NCI-H1694 treated with DMSO at 0.1 percent for 48 hours (cell line): ENCODE measurements around the gene TEX22.
A peak's percentile ranks its signal among the peaks of the same experiment; 100 is the strongest.

Experiments
- DNase-seq: peaks from one replicate; lab custom pipeline; 2025; lab: John Stamatoyannopoulos, UW

The TEX22 gene

DNA sequence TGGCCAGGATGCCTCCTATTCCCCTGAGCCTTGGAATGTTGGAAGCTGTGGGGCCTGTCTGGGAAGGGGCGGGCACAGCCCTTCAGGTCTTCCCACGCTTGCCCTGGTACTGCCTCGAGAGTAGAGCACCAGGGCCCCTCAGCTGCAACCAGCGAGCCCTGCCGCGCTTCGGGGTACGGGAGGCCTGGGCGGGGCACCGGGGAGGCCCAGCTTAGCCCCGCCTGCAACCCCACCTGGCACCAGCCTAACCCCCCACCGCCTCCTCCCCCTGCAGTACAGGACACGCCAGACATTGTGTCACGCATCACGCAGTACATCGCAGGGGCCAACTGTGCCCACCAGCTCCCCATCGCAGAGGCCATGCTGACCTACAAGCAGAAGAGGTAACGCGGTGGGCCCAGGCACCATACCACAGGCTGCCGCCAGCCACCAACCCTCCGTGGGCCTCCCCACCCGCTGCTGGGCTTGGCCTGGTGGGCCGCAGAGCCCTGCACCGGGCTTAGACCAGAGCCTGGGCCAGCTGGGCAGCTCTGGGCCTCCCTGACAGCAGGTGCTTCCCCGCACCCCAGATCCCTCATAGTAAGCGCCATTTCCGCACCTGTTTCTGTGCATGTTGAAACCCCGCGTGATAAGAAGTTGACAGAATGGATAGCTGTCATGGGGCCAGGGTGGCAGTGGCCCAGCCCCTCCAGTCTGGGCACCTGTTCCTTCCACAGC lies 13.6 kb upstream of the TEX22 start:
- no peak for DNase-seq

DNA sequence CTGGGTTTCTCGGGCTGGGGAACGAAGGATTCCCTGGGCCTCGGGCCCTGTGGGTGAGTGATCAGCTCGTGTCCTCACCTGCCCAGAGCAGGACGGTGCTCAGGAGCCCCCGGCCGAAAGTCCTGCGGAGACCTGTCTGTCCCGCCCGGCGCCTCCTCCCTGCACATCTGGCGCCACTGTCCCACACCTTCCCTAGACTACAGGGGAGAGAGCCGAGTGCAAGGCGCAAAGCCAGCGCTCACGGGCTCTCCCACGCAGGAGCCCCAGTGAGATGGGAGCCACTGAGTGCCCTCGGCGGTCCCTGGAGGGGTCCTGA lies 13.1 kb upstream of the TEX22 start:
- no peak for DNase-seq

DNA sequence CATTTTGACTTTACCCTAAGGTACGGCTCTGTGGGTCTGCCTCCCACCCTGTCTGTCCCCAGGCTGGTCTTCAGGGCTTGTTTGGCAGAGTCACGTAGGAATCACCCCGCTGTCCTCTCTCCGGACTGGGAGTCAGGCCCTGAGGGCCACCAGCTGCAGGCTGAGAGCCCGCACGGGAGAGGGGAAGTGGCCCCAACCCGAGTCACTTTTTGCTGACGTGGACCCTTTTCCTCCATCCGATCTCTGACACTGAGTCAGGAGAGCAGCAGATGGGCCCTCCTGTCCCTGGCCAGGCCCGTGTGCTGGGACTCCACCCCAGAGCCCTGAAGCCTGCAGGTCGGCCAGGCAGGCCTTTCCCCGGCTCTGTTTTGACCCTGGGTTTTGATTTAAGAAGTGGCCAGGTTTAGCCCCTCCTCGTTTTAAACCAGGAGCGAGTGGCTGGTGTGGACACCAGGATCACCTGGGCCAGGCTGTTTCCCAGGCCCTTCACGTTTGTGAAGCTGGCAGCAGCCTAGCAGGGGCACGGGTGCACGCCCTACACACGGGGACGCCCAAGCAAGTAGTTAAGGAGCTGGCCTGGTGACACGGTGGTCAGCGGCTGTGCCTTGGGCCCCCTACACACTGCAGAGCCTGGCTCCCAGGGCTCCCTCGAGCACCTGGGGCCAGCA lies 12.5 kb upstream of the TEX22 start:
- DNase-seq = no peak

DNA sequence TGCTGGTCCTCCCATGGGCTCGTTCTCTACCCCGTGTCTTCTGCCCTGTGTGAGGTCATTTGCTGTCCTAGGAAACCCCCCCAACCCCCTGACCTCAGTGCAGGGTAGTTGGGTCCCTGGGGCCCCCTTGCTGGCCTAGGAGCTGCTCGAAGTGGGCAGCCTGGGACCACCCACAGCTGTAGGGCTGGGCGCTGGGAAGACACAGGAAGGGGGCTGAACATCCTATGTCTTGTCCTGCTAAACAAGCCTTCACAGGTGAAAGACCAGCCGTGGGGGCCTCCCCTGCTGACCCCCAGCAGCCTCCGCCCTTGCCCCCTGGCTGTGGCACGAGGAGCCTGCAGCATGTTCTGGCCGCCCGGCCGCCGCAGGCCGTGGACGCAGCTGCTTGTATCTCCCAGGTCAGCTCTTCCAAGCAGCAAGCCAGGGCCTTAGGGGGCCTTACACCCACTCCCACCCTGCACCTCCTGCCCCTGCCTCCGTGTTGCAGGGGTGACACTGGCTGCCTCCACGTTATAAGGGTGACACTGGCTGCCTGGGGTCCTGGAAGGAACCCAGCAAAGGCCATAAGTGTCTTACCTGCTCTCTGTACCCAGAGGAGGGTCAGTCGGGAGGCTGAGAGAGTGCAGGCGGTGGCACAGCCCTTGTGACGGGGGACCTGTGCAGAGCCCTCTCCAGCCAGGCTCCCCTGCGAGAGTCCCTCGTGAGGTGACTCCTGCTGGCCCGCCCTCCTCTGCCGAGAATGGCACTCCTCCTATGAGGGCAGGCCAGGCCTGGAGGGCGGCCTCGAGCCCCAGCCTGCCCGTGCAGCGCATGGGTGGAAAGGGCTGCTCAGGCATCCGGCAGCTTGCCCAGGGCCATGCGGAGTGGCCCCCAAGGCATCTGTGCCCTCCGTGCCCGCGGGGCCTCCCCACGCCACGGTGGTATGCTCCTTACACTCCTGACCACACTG lies 11.5 kb upstream of the TEX22 start:
- no peak for DNase-seq

DNA sequence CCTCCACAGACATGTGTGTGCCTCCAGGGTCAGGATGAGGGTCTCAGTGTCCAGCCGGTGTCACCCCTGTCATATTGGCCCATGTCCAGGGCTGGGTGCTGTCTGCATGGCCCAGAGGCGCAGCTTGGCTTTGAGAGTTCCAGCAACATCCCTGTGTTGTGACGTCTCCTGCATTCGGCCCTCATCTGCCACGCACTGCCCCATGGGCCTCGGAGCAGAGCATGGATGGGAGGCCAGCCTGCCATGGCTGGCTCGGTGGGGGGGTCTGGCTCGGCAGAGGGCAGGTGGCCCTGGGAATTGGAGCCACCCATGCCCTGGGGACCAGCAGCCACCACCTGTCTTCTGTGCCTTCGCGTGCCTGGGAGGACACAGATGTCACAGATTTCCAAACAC lies 10.8 kb upstream of the TEX22 start:
- DNase-seq = no peak

DNA sequence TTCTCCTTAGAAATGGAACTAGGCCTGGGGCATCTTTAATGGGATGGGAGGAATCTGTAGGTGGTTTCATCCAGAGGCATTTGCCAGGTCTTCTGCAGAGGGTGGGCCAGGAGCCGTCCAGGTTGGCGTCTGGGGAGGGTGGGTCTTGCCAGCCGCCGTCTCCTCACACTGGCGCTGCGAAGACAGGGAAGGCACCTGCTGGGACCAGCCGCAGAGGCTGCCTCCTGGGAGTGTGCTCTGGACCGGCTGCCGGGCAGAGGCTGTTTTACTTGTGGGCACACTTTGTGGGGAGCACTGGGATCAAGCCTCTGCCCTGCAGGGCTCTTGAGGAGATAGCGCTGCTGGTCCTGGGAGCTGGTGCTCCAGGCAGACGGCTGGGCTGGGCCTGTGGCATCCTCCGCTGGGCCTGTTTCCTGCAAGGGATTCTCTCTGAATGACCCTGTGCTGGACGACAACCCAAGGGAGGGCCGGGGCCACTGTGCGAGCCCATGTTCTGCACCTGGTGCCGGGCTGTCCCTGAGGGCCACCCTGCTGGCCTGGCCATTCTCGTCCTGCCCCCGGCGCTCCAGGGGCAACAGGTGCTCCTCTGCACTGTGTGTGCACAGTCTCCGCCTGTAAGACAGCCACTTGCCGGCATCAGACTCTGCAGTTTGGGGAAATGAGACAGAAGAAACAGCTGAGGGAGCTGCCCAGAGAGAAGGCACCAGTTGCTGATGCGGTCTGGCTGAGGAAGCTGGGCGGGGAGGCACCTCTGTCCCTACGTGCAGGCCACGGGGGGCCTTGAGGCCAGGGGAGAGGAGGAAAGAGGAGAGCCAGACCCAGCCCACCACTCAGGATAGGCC lies 10.0 kb upstream of the TEX22 start:
- DNase-seq = no peak

DNA sequence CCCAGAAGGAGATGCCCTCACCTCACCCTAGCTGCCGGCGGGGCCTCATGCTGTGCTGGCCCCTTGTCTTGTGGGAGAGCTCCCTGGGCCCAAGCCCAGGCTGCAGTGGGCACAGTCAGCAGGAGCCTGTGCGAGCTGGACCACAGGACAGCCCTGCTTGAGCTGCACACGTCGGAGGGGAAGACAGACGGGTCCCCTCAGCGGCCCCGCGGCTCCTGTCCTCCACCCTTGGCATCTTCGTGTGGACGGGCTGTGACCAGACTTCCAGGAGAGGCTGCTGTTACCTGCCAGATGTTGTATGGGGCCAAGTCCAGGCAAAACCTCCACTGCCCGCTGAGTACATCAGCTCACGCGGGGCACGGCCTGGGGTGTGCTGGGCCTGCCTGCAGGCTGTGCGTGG lies 9.4 kb upstream of the TEX22 start:
- DNase-seq = no peak

DNA sequence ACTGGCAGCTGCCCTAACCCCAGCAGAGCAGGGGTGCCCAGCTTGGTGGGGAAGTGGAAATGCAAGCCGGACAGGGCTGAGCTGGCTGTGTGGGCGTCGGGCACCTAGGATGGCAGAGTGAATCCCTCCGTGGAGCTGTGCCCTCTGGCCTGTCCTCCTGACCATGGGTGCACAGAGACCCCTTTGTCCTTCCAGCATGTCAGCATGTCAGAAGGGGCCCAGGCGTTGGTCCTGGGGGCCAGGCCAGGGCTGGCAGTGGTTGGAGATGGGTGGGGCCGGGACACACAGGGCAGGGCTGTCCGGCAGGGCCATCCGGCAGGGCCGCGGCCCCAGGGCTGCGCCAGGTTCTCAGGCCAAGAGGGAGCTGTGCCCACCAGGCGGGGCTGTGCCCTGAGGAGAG lies 8.8 kb upstream of the TEX22 start:
- no peak for DNase-seq

DNA sequence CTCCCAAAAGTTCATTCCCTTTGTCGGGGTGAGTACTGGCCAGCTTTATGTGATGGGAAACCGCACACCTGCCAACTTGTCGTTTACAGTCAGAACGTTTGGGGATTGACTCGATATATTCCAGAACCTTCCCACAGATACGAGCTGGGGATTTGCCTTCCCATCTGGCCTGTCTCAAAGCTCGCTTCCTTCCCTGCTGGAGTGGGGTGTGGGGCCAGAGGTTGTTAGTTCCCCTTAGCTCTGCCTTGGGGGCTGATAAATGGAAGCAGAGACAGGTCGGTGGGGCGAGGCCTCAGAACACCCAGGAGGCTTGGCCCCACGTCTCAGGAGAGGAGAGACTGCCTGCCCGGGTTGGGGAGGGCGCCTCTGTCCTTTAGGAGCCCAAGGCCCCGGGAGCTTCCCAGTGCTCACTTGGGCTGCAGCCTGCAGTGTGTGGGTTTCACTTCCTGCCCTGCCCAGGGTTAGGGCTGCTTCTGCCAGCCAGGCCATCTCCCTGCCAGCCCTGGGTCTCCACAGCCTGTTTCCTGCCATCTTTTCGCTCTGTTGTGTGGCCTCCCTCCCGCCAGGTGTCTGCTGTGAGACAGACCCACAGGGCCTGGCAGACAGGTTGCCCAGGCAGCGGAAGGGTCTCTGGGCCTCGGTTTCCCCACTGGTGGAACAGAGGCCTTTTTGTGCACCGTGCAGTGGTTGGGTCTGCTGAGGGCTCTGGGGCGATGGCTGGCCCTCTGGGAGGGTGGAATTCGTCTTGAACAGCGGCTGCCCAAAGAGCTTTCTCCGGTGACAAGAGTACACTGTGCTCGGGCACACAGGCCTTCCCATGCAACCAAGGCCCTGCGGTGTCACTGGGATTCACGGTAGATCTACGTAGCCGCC lies 8.1 kb upstream of the TEX22 start:
- DNase-seq = no peak

DNA sequence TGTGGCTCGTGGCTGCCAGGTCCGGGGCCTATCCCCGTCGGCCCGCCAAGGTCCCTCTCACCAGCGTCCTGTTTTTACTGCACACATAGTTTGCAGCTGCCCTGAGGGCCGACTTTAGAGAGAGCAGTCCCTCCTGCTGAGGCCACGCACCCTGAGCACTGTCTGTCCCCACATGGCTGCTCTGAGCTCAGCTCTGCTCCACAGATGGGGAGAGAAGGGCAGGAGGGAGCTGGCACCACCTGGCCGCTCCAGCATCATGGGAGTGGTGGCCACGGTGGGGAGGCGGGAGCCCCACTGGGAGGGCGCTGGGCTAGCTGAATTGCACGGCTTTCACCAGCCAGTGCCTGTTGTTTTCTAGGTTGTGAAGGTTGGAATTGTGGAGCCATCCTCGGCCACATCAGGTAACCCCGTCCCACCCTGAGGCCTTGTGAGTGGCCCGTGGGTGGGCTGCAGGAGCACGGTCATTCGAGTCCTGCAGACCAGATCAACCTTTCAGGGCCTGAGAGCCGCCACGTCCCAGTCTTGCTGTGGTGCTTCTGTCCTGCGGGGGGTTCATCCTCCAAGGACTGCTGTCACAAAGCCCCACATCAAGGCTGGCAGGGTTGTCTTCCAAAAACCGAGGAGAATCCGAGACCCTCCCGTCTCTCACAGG lies 7.4 kb upstream of the TEX22 start:
- DNase-seq = no peak

DNA sequence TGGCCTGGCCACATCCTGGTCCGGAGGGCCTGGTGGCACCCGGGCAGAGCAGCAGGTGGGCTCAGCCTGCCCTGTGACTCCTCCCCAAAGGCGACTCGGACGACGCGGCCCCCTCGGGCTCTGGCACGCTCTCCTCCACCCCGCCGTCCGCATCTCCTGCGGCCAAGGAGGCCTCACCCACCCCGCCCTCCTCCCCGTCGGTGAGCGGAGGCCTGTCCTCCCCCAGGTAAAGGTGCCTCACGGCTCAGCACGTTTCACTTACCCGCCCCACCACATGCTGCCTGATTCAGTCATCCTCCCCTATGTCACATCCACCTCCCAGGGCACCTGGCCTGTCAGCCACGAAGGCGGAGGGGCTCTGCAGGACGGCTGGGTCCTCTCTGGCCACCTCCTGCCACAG lies 6.8 kb upstream of the TEX22 start:
- DNase-seq = no peak

DNA sequence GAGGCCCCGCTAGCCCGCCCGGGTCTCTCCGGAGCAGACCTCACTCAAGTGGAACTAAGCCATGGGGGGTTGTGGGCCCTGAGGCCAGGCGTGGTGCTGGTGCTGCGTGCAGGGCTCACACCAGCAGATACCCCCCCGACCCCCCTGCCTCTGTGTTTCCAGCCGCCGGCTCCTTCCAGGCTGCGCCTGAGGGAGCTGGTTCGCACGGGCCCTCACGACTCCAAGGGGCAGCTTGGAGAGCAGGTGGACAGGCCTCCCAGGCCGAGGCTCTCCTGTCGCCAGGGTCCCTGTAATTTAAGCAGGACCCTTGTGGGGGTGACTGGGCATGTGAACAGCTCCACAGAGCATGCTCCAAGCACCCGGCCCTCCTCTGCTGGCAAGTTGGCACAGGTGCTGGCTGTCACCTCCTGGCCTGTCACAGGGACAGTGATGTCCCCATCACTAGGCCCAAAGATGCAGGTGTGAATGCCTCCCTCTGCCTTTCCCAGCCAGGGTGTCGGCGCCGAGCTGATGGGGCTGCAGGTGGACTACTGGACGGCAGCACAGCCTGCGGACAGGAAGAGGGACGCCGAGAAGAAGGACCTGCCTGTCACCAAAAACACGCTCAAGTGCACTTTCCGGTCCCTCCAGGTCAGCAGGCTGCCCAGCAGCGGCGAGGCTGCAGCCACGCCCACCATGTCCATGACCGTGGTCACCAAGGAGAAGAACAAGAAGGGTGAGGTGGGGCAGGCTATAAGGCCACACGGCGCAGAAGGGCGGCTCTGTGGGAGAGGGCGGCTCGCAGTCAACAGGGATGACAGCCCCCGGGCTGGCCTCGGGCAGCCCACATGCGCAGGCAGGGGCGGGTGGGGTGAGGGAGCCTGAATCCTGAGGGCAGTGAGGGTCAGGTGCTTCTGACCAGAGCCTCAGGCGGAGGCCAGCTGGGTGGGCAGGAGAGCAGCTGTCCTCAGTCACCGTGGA lies 5.9 kb upstream of the TEX22 start:
- DNase-seq = no peak

DNA sequence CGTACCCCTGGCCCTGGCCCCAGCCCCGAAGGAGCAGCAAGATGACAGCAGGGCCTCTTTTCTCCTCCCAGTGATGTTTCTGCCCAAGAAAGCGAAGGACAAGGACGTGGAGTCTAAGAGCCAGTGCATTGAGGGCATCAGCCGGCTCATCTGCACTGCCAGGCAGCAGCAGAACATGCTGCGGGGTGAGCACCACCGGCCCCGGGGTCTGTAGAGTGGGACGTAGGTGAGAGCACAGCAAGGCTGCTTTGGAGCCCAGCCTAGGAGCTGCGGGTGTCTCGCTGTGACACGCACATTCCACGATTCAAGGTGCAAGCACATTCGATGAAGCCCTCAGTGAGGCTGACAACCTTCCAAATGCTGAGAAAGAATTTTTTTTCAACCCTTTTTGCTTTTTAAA lies 5.2 kb upstream of the TEX22 start:
- DNase-seq = no peak

DNA sequence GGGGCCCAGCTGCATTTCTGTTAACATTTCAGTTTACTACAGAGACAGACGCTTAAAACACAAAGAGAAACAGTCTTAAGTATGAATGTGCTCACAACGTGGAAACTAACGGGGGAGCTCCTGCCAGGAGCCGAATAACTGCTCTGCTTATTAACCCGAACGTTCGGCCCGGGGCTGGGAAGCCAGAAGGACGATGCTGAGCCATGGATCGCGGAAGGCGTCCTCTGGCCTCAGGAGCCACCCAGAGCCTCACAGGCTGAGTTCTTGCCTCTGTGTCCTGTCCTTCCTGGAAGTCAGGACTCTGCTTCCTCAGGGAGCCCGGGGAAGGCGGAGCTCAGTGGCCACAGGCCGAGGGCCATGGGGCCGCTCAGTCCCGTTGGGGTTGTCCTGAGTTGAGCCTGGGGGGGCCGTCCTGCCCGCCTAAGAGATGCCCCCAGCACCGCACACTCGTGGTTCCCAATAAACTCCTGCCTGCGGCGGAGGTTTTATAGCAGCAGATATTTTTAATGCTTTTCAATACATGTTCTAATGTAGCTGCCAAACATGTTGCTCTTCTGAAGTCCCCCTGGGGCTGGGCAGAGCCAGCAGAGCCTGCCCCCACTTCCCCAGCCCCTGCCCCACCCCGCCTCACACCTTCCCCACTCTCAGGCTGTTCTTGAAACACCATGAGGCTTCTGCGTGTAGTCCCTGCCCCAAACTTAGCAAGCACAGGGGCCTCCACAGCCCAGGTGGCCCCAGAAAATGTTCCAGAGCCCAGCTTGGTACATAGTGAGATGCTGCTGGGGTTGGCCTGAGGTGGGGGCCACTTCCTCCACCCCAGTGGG lies 3.4 kb upstream of the TEX22 start:
- DNase-seq = no peak

DNA sequence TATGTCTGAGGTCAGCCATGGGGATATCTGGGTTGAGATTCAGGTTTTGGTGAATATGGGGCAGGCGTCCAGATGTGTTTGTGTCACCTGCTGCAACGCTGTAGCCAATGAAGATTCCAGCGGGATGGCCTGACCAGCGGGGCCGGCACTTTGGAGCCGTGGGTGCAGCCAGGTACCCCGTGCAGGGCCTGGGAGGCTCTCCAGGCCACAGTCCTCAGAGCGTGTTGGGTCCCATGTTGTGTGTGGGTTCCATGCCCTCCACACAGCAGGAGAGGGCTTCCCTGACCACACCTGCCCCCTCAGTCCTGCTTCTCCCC lies 2.8 kb upstream of the TEX22 start:
- no peak for DNase-seq

DNA sequence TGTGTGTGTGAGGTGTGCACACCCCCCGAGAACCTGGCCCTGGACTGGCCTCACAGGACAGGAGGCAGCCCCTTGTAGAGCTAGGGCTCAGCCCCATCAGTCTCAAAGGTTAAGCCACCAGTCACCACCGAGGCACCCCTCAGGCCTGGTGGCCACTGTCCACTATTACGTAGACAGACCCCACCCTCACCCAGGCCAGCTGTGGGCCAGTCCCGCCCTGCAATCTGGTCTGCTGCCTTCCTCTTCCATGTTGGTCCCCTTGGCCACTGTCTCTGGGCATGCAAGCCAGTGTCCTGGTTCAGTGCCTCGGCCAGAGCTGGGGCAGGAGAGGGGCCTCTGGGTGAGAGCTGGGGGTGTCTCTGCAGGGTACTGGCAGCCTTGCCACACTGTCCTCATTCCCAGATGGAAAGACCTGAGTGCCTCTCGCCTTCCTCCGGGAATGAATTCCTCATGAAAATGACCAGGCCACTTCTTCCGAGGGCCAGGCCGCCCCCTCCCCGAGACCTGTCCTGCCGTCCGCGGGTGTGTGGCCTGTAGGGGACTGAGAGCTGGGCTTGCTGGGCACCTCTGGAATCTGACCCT lies 897 bp upstream of the TEX22 start:
- no peak for DNase-seq

DNA sequence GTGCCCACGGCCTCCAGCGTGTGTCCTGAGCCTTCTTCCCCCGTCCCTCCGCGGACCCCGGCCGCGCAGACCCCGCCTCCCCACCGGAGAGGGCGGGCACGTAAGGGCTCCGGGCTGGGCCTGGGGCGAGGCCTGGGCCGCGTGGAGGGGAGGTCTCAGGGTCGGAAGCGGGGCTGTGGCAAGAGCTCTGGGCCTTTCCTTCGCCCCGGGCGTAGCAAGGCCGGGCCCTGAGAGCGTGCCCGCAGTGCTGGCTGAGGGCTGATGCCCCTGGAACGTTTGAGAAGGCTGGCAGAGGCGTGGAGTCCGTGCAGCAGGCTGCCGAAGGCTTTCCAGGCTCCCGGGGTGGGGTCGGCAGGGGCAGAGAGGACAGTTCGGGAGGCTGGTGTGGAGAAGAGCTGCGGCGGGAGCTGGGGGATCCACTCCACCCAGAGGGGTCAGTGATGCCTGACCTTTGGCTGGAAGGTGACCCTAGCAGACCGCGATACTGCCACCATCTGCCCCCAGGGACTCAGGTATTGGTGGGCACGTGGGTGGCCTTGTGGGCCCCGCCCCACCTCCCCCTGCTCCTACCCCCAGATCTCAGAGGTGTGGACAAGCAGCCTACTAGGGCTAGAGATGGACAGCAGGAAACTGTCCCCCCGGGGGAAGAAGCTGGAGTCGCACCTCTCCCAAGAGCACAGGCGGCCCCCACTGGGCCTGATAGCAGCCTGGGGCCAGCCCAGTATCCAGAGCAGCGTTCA lies 558 bp downstream of the TEX22 start:
- DNase-seq = peak; percentile 91

DNA sequence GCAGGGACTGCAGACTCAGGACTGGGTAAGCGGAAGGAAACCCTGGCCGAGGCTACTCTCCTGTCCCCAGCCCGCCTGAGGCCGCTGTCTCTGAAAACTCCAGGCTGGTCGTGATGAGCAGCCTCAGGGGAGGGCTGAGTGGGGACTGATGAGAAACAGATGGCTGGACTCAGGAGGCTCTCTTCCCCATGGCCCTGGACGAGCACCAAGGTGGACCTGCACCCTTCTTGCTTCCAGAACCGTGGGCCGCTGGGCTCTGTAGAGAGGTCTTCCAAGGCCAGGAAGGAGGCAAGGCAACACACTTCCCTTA lies 1.1 kb downstream of the TEX22 start:
- no peak for DNase-seq
